ENCODE data around the gene TRIML1. TPM values are rescaled to one million over a fixed set of nuclear protein-coding genes. Genes with fewer than 3 reads are reported as not detected.

Gene TRIML1
- total and polyA plus RNA-seq, 9 of the 15 experiments (the other 6 are each of a cell fraction or from before 2014, with no cell fraction given): 0.10 TPM; not detected in 8

- TF ChIP-seq PATZ1 (CRISPR knock-in tag; IDR thresholded peaks at IDR 0.05; ENCODE audit: borderline replicate concordance) (no peak), ZNF354B (CRISPR knock-in tag; IDR thresholded peaks at IDR 0.05) (no peak), ZNF699 (CRISPR knock-in tag; IDR thresholded peaks at IDR 0.05; ENCODE audit: insufficient replicate concordance) (no peak), SIX5 (IDR thresholded peaks at IDR 0.05; ENCODE audit: borderline replicate concordance in 1 of 2, insufficient read depth in 1 of 2, low read depth in 1 of 2, low read length in 2 of 2) (no peak)
- TF ChIP-seq, protein P1, sequence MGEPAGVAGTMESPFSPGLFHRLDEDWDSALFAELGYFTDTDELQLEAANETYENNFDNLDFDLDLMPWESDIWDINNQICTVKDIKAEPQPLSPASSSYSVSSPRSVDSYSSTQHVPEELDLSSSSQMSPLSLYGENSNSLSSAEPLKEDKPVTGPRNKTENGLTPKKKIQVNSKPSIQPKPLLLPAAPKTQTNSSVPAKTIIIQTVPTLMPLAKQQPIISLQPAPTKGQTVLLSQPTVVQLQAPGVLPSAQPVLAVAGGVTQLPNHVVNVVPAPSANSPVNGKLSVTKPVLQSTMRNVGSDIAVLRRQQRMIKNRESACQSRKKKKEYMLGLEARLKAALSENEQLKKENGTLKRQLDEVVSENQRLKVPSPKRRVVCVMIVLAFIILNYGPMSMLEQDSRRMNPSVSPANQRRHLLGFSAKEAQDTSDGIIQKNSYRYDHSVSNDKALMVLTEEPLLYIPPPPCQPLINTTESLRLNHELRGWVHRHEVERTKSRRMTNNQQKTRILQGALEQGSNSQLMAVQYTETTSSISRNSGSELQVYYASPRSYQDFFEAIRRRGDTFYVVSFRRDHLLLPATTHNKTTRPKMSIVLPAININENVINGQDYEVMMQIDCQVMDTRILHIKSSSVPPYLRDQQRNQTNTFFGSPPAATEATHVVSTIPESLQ (CRISPR knock-in tag; IDR thresholded peaks at IDR 0.05): no peak
- TF ChIP-seq, protein P2, sequence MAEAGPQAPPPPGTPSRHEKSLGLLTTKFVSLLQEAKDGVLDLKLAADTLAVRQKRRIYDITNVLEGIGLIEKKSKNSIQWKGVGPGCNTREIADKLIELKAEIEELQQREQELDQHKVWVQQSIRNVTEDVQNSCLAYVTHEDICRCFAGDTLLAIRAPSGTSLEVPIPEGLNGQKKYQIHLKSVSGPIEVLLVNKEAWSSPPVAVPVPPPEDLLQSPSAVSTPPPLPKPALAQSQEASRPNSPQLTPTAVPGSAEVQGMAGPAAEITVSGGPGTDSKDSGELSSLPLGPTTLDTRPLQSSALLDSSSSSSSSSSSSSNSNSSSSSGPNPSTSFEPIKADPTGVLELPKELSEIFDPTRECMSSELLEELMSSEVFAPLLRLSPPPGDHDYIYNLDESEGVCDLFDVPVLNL (CRISPR knock-in tag; IDR thresholded peaks at IDR 0.05; ENCODE audit: low read depth): no peak
Observed at GRCh38 chr4:188138227-188138626, 1.0 kb upstream of the TRIML1 start (continued).
